HL-60 (cell line): ENCODE measurements around the gene GIGYF1.

ENCODE experiments used
- DNase-seq, 2 experiments: peaks; one replicate each; pipeline ENCODE4 v3.0.0-alpha.2; 2010 to 2020; ENCODE audit warnings: low read depth in 1 of 2, low spot score in 1 of 2
- H3K27ac ChIP-seq: fragments of 250-450 bp; sonication (Bioruptor Pico); replicated peaks from 2 replicates; pipeline ENCODE4 v1.5.1; 2020; ENCODE audit warnings: mild to moderate bottlenecking, moderate library complexity
- H3K27me3 ChIP-seq: fragments of 250-450 bp; sonication (Bioruptor Pico); 2 replicates; pipeline ENCODE4 v1.5.1; 2021; ENCODE audit warnings: mild to moderate bottlenecking, moderate library complexity; ENCODE audit not compliant: insufficient read depth, poor library complexity, severe bottlenecking
- H3K4me3 ChIP-seq: replicated peaks from 2 replicates; pipeline ENCODE4 v1.5.1; 2011; ENCODE audit warnings: mild to moderate bottlenecking, control low read depth, low read length; ENCODE audit not compliant: insufficient read depth
- CTCF ChIP-seq: IDR thresholded peaks from one replicate; pipeline ENCODE4 v1.5.1; 2011; ENCODE audit warnings: low read length, control low read depth, inconsistent platforms; ENCODE audit not compliant: insufficient read depth
- GABPA ChIP-seq: IDR thresholded peaks from 2 replicates; pipeline ENCODE4 v1.6.1; 2012; ENCODE audit warnings: low read depth
- POLR2AphosphoS5 ChIP-seq: IDR thresholded peaks from 2 replicates; pipeline ENCODE4 v1.6.1; 2012; ENCODE audit warnings: low read depth
- REST ChIP-seq: IDR thresholded peaks from 2 replicates; pipeline ENCODE4 v1.6.1; 2012; ENCODE audit warnings: low read depth; ENCODE audit not compliant: insufficient replicate concordance
- SPI1 ChIP-seq: IDR thresholded peaks from 2 replicates; pipeline ENCODE4 v1.6.1; 2012; ENCODE audit warnings: low read depth, mild to moderate bottlenecking, borderline replicate concordance

GIGYF1 gene

GRCh38 chr7:100683659-100684533 lies 10.2 kb downstream of the GIGYF1 start:
- DNase-seq: no peak
- TF ChIP-seq POLR2AphosphoS5 (no peak), REST (no peak), CTCF (no peak), GABPA (no peak)
- Histone ChIP-seq H3K27me3 (no peaks in the 10 kb centered on the region), H3K4me3 (no peak overlapping the region), H3K27ac (no peak overlapping the region)

GRCh38 chr7:100682991-100683658 lies 10.9 kb downstream of the GIGYF1 start:
- DNase-seq: no peak
- no peak overlapping the region for H3K27ac ChIP-seq
- H3K27me3 ChIP-seq: no peaks in the 10 kb centered on the region
- TF ChIP-seq REST (no peak), CTCF (no peak), GABPA (no peak), SPI1 (no peak), POLR2AphosphoS5 (no peak)
- no peak overlapping the region for H3K4me3 ChIP-seq

GRCh38 chr7:100682228-100682741 lies 11.8 kb downstream of the GIGYF1 start:
- H3K4me3 ChIP-seq: no peak overlapping the region
- H3K27me3 ChIP-seq: no peaks in the 10 kb centered on the region
- H3K27ac ChIP-seq: no peak overlapping the region
- DNase-seq: no peak
- TF ChIP-seq GABPA (no peak), CTCF (no peak), SPI1 (no peak), REST (no peak), POLR2AphosphoS5 (no peak)
